Stimulated activated CD4-positive, alpha-beta T cell treated with anti-CD3 and anti-CD28 coated beads, Interleukin-12 subunit alpha, Interleukin-12 subunit beta, amount 100 ng/mL, for 4 hours (primary cell): ENCODE results near the gene CEP112.
"Not testable (repeated sequence)": the region's sequence is repeated elsewhere in the genome, so short reads cannot be mapped to it uniquely, and the experiment has no call there.

Experiments used
- DNase-seq: peaks from one replicate; pipeline ENCODE4 v3.0.0-alpha.2; 2020

CEP112 gene

GRCh38 chr17:65867014-65867413, 324.9 kb downstream of the CEP112 start:
- no peak for DNase-seq

- DNase-seq, result no peak
Measured at GRCh38 chr17:65865715-65866425, 326.1 kb downstream of the CEP112 start.

- no peak for DNase-seq
Measured at GRCh38 chr17:65864394-65864793, 327.5 kb downstream of the CEP112 start.

- no peak for DNase-seq
Measured at GRCh38 chr17:65857718-65858117, 334.2 kb downstream of the CEP112 start.

GRCh38 chr17:65856865-65857264, 335.1 kb downstream of the CEP112 start:
- DNase-seq, result no peak

- DNase-seq, result no peak
Measured at GRCh38 chr17:65855675-65856074, 336.3 kb downstream of the CEP112 start.

- no peak for DNase-seq
Measured at GRCh38 chr17:65855245-65855644, 336.7 kb downstream of the CEP112 start.

GRCh38 chr17:65853816-65854215, 338.1 kb downstream of the CEP112 start:
- no peak for DNase-seq

- no peak for DNase-seq
Measured at GRCh38 chr17:65852911-65853310, 339.0 kb downstream of the CEP112 start.

- DNase-seq, result no peak
Measured at GRCh38 chr17:65851965-65852736, 339.8 kb downstream of the CEP112 start.

GRCh38 chr17:65850486-65850885, 341.4 kb downstream of the CEP112 start:
- no peak for DNase-seq

GRCh38 chr17:65848751-65849150, 343.2 kb downstream of the CEP112 start:
- no peak for DNase-seq

- no peak for DNase-seq
Measured at GRCh38 chr17:65841089-65841488, 350.8 kb downstream of the CEP112 start.

GRCh38 chr17:65837232-65837631, 354.7 kb downstream of the CEP112 start:
- DNase-seq, result not testable (repeated sequence)

- no peak for DNase-seq
Measured at GRCh38 chr17:65833214-65833613, 358.7 kb downstream of the CEP112 start.

GRCh38 chr17:65830356-65830755, 361.6 kb downstream of the CEP112 start:
- no peak for DNase-seq

- not testable (repeated sequence) for DNase-seq
Measured at GRCh38 chr17:65826577-65826976, 365.4 kb downstream of the CEP112 start.

GRCh38 chr17:65824901-65825300, 367.0 kb downstream of the CEP112 start:
- DNase-seq, result no peak

GRCh38 chr17:65823713-65824112, 368.2 kb downstream of the CEP112 start:
- DNase-seq, result no peak

- DNase-seq, result no peak
Measured at GRCh38 chr17:65820811-65821210, 371.1 kb downstream of the CEP112 start.

GRCh38 chr17:65820306-65820705, 371.6 kb downstream of the CEP112 start:
- DNase-seq, result no peak

GRCh38 chr17:65819810-65820209, 372.1 kb downstream of the CEP112 start:
- no peak for DNase-seq

GRCh38 chr17:65817951-65818350, 374.0 kb downstream of the CEP112 start:
- DNase-seq, result no peak

- DNase-seq, result no peak
Measured at GRCh38 chr17:65814418-65814817, 377.5 kb downstream of the CEP112 start.
